GM19023 (cell line): Measurements from ENCODE around the gene GPX6.
"Not testable (repeated sequence)": the region's sequence is repeated elsewhere in the genome, so short reads cannot be mapped to it uniquely, and the experiment has no call there.

Source experiments
- ATAC-seq: cut with Tn5 transposase; IDR thresholded peaks from one replicate; pipeline ENCODE4 v1.9.1; 2021; ENCODE audit warnings: mild to moderate bottlenecking, moderate library complexity; ENCODE audit not compliant: unreplicated experiment

GPX6 gene, protein sequence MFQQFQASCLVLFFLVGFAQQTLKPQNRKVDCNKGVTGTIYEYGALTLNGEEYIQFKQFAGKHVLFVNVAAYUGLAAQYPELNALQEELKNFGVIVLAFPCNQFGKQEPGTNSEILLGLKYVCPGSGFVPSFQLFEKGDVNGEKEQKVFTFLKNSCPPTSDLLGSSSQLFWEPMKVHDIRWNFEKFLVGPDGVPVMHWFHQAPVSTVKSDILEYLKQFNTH

DNA sequence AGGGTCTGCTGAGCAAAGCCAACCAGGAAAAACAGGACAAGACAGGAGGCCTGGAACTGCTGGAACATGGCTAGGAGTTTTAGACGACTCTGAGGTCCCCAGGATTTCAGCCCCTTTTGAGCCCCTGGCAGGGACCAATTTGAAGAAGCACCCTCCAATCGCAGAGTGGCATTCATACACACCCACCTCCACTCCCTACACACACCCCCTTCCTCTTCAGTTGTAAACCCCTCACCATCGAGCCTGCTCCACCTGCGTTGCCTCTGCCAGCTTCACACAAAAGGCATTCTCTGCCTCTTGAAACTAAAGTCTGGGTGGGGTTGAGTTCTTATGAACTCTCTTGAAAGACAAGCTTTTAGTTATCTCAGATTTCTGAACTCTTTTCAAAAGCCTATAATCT, at the start of gene GPX6:
GPX6 (minus strand) TSS at position 118 of the 400 bp plus-strand sequence; CDS start at position 68, 50 bp downstream.
- ATAC-seq = no peak

GRCh38 chr6:28563430-28564095, 48.0 kb upstream of the GPX6 start:
- no peak for ATAC-seq

DNA sequence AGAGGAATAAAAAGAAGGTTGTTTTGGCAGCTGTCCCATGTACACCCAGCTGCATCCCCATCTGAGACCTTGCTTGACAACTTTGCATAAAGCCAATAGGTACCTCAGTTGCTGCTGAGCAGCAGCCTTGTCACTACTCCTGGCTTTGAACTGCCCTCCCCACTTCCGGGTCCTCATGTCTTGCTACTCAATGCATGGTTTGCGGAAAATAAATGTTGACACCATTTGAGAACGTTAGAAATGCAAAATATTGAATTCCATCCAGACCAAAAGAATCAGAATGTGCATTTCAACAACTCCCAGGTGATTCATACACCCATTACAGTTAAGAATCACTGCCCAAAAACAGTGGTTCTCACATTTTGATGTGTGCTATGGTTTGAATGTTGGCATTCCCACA, 43.0 kb upstream of the GPX6 start:
- no peak for ATAC-seq

DNA sequence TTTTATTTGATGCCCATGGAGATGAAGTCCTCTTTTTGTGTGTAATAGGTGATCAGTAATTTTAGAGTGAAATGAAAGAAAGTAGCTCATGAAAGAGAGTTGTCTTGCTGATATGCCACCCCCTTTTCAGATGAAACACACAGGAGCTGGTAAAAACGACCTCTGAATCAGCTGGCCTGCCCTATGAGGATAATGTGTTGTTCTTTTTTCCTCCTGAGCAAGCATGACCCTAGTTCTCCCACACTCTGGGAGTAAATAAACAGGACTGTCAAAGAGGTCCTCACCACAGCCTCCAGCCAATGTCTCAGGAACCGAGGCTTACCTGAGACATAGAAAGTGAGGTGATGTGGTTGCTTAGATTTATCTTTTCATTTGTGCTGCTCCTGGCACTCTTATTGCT, 39.5 kb upstream of the GPX6 start:
- ATAC-seq = no peak

DNA sequence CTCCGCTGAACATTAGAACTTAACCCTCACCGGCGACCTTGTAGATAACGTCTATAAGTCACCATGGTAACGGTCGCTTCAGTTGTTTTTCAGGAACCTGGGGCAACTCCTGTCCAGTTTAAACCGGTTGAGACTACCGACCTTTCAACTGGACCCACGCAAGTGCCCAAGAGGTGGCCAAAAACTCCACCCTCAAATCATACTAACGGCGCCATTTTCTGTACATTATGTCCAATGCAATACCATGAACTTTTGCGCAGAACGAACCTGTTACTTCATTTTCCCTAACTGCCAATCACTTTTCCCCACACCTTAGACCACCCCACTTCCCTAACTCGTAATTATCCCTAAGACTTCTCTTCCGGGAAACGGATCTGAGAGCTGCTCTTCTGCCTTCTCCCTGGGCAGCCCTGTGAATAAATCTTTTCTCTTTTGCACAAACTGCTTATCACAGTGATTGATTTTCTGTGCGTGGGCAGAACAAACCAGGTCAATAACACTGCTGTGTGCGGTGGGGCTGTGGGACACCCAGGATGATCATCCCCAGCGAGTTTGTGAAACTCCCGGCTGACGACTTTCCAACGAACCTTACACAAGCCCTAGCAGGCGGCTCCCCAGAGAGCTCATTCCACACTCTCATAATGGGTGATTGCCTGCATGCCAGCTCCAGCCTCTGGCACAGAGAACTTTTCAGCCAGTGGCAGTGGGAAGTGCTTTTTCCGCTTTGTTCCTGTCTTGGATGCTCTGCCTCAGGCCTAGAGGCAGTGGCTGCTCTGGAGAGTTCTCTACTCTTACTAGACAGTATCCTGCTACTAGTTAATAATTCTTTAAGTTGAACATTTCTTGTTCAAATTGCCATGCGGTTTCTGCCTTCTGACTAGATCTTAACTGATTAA, 38.6 kb upstream of the GPX6 start:
- ATAC-seq = no peak

GRCh38 chr6:28553384-28553985, 37.9 kb upstream of the GPX6 start:
- ATAC-seq = no peak

GRCh38 chr6:28551891-28552666, 36.5 kb upstream of the GPX6 start:
- ATAC-seq = no peak

DNA sequence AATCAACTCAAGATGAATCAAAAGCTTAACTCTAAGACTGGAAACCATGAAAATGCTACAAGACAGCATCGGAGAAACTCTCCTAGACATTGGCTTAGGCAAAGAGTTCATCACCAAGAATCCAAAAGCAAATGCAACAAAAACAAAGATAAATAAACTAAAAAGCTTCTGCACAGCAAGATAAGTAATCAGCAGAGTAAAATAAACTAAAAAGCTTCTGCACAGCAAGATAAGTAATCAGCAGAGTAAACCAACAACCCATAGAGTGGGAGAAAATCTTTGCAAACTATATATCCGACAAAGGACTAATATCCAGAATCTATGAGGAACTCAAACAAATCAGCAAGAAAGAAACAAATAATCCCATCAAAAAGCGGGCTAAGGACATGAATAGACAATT, 31.4 kb upstream of the GPX6 start:
- ATAC-seq = not testable (repeated sequence)

- ATAC-seq = no peak
These were observed 30.4 kb upstream of the GPX6 start for GRCh38 chr6:28545955-28546354.

DNA sequence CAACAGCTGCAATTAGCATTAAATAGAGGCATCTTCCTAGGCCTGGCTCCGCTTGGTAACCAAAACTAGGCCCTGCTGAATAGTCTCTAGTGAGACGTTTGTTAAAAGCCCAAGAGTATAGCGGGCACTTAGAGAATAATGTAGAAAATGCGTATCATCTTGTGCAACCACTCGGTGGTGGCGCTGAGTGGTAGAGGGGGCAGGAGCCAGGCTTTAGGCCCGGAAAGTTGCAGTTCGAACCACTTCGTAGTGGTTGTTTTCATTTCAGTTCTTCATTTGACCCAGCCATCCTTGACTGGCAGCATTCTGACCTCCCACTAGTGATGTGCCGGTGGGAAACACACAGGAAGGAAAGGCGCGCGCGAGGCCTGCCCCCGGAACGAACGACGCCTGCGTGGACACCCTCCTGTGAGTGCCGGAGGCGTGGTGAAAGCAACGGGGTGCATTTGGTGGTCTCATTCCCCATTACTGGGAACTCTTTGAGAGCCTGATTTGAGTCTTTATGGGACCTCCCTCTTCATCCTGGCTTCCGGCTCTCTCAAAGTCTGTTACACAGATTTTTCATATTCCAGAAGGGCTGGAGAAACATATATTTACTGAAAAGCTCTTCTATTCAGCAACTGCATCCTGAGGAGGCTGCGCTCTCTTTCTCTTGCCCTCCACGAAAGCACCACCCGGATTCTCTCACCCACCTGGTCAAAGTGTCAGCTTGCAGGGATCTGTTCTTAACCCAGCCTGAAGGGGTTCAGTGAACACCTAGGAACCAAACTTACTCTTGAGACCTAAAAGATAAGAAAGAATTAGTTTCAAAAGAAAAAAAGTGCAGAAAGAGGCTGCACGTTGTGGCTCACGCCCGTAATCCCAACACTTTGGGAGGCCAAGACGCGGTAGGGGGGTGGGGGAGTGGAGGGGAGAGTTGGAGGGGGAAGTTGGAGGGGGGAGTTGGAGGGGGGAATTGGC, 28.3 kb upstream of the GPX6 start:
- no peak for ATAC-seq

DNA sequence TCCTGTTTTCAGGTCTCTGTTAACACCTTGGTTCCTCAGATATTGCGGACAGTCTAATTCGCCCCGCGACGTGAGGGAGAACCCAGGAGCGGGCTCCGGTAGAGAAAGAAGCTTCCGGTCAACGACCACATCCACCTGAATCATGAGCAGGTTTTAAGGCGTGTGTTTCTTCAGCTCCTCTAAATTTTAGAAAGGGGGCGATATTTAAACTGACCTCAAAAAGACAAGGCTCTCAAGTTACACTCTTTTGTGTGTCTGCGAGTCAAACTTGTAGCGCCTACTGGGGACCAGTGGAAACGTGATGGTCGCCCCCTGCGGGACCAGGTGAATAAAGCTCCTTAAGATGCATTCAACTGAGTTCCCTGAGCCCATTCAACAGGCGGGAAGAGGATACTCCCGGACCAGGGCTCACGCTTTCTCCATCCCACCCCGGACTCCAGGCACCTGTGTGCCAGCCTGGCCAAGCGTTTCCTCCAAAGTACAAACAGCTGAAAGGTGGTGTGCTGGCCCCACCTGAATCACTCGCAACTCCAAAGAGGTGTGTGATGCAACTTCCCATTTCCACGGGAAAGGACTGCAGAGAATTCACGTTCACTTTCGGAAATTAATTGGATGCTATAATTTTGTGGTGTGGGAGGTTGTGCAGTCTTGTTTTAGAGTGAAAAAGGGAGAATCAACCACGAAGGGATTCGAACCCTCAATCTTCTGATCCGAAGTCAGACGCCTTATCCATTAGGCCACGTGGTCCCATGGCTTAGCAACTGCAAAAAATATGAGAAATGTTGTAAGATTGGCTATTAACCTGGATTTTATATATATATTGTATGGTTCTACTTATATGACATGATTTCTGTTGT, 27.1 kb upstream of the GPX6 start:
- ATAC-seq = peak; percentile 63

DNA sequence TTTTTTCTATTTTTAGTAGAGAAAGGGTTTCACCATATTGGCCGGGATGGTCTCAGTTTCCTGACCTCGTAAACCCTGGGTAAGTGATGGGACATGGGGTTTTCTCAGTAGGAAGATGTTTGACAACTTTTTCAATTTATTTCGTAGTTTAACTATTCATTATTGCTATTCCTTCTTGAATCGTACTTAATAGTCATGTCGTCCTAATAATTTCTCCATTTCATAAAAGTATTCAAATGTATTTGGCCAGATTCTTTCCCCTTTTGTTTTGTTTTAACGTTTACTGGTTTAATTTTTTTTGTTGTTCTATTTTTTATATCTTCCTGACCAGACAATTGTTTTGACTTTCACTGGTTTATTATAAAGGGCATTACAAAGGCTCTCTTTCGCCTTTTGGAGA, 26.4 kb upstream of the GPX6 start:
- ATAC-seq = no peak

GRCh38 chr6:28537509-28538140, 22.0 kb upstream of the GPX6 start:
- no peak for ATAC-seq

- ATAC-seq = no peak
These were observed 21.5 kb upstream of the GPX6 start for GRCh38 chr6:28537065-28537464.

DNA sequence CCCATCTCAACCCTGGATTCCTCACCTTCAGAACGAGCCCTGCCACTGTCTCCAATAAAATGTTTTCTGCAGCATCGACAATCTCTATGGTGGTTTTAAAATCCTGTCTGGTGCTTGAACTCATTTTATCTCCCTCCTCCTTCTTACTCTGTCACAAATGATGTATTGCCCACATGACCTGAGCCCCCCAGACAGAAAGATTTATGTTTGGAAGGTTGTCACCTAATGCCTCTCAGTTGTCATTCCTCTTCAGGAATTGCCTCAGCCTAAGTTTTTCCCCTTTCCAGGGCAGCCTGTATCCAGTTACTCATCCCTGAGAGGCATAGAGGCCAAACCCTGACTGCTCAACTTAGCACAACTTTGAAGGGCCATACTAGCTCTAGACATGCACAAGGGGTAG, 19.3 kb upstream of the GPX6 start:
- no peak for ATAC-seq

DNA sequence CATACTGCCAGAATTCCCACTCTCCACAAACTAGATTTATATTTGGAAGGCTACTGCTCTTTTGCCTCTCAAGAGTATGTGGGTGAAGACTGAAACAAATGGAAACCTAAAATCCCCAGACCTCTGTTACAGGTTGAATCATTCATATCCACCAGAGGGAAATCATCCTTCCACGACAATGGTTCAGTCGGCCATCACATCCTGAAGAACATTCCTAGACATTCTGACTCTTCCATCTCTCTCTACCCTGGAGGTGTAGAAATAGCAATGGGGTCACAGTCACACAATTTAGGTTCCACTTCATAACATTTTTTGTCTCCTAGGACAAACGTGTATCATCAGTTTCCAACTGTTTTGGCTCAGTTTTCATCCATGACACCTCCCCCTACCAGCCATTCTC, 18.7 kb upstream of the GPX6 start:
- ATAC-seq = no peak

- ATAC-seq = no peak
These were observed 16.0 kb upstream of the GPX6 start for GRCh38 chr6:28531479-28532128.

DNA sequence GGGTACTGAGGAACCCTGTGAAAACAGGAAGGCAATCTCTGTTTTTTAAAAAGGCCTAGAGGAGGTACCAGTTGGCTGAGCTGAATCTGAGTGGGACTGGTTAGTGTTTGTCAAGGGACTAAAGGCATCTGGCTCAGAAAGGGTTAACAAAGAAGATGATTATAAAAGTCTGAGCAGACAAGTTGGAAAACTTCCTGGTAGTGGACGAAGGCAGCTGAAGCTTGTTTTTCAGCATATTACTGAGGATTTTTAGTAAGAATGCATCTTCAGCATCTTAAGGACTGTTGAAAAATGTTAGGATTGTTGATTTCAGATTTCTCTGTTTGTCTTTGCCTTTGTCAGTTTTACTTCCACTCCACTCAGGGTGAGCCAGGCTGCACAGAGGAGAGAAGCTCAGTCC, 15.2 kb upstream of the GPX6 start:
- no peak for ATAC-seq
